Testis (tissue), 2 donors: ENCODE measurements around the gene SCGB1D1.

ENCODE experiments used
- POLR2A ChIP-seq: fragments of 450-650 bp; IDR thresholded peaks from one replicate; pipeline ENCODE4 v1.6.1; 2017; ENCODE audit warnings: antibody characterized with exemption, mild to moderate bottlenecking, moderate library complexity
- TF ChIP-seq, protein P1 (sequence below), 3 experiments: fragments of 450-650 bp in 2 of 3; fragments of 200-600 bp in 1 of 3; sonication (generic) in 1 of 3; IDR thresholded peaks; one replicate each; pipeline ENCODE4 v1.5.1; 2016 to 2019; ENCODE audit warnings: antibody characterized with exemption in 3 of 3, mild to moderate bottlenecking in 2 of 3, moderate library complexity in 1 of 3

DNA sequence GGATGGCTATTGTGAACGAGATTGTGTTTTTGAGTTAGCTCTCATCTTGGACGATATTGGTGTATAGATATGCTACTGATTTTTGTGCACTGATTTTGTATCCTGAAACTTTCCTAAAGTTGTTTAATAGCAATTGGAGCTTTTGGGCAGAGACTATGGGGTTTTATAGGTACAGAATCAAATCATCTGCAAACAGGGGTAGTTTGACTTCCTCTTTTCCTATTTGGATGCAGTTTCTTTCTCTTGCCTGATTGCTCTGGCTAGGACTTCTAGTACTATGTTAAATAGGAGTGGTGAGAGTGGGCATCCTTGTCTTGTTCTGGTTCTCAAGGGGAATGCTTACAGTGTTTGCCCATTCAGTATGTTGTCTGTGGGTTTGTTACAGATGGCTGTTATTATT, 8.9 kb upstream of the SCGB1D1 start:
- no peak for TF ChIP-seq POLR2A
- TF ChIP-seq, protein P1, sequence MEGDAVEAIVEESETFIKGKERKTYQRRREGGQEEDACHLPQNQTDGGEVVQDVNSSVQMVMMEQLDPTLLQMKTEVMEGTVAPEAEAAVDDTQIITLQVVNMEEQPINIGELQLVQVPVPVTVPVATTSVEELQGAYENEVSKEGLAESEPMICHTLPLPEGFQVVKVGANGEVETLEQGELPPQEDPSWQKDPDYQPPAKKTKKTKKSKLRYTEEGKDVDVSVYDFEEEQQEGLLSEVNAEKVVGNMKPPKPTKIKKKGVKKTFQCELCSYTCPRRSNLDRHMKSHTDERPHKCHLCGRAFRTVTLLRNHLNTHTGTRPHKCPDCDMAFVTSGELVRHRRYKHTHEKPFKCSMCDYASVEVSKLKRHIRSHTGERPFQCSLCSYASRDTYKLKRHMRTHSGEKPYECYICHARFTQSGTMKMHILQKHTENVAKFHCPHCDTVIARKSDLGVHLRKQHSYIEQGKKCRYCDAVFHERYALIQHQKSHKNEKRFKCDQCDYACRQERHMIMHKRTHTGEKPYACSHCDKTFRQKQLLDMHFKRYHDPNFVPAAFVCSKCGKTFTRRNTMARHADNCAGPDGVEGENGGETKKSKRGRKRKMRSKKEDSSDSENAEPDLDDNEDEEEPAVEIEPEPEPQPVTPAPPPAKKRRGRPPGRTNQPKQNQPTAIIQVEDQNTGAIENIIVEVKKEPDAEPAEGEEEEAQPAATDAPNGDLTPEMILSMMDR (IDR thresholded peaks at IDR 0.05) = no peak
